PFSK-1 (cell line): Measurements from ENCODE around the gene GALNT18.

Experiments used
- FOXP2 ChIP-seq: optimal IDR thresholded peaks from 2 replicates; pipeline ENCODE3; 2011; ENCODE audit warnings: borderline replicate concordance, control low read depth, inconsistent platforms; ENCODE audit not compliant: insufficient read depth; ENCODE audit errors: extremely low read length, extremely low read depth
- POLR2AphosphoS5 ChIP-seq: IDR thresholded peaks from 2 replicates; pipeline ENCODE4 v1.6.1; 2012; ENCODE audit warnings: low read depth, mild to moderate bottlenecking, control low read depth, low read length, moderate library complexity
- REST ChIP-seq, 2 experiments: IDR thresholded peaks; 2 replicates each; pipeline versions ENCODE4 v1.6.1 to v1.8.0; 2011 to 2012; ENCODE audit warnings: low read depth in 2 of 2, low read length in 2 of 2, control low read depth in 1 of 2, inconsistent platforms in 1 of 2, mild to moderate bottlenecking in 1 of 2, moderate library complexity in 1 of 2; ENCODE audit not compliant: insufficient read depth in 1 of 2
- SIN3A ChIP-seq: IDR thresholded peaks from 2 replicates; pipeline ENCODE4 v1.6.1; 2012; ENCODE audit warnings: mild to moderate bottlenecking, low read length, moderate library complexity, borderline replicate concordance; ENCODE audit not compliant: insufficient read depth
- TAF1 ChIP-seq: IDR thresholded peaks from 2 replicates; pipeline ENCODE4 v1.6.1; 2012; ENCODE audit warnings: low read length, control low read depth, borderline replicate concordance; ENCODE audit not compliant: insufficient read depth

The GALNT18 gene

DNA sequence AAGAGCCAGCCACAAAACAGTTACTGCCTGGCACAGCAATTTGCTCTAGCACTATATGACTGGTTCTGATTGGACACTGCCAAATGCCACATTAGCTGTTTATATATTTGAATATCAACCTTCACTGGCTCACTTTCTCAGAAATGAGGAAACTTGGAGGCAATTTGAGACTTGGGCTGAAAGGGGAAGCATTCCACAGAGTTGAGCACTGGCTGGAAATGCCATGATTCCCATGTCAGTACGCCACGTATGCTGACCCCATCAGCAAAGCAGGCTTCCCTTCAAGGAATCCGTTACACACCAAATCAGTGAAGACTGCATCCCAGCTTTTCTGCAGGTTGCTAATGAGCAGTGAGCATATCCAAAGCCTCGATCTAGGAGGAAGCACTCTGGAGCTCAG is 34.7 kb downstream of the GALNT18 start:
- TF ChIP-seq POLR2AphosphoS5 (no peak), FOXP2 (no peak), REST (IDR thresholded peaks at IDR 0.05; ENCODE audit: insufficient read depth in 1 of 2, low read depth in 2 of 2, low read length in 2 of 2) (no peak), TAF1 (no peak), SIN3A (no peak)

- TF ChIP-seq POLR2AphosphoS5 = no peak
- TF ChIP-seq TAF1 = no peak
- no peak for TF ChIP-seq SIN3A
- TF ChIP-seq REST (IDR thresholded peaks at IDR 0.05; ENCODE audit: insufficient read depth in 1 of 2, low read depth in 2 of 2, low read length in 2 of 2) = no peak
- TF ChIP-seq FOXP2 = no peak
Measured at GRCh38 chr11:11586465-11586864, 35.3 kb downstream of the GALNT18 start.

GRCh38 chr11:11584937-11585336 is 36.9 kb downstream of the GALNT18 start:
- no peak for TF ChIP-seq REST (IDR thresholded peaks at IDR 0.05; ENCODE audit: insufficient read depth in 1 of 2, low read depth in 2 of 2, low read length in 2 of 2)

GRCh38 chr11:11584530-11584810 is 37.3 kb downstream of the GALNT18 start:
- TF ChIP-seq REST (IDR thresholded peaks at IDR 0.05; ENCODE audit: insufficient read depth in 1 of 2, low read depth in 2 of 2, low read length in 2 of 2) = no peak
- no peak for TF ChIP-seq FOXP2
- TF ChIP-seq POLR2AphosphoS5 = no peak
- no peak for TF ChIP-seq SIN3A
- no peak for TF ChIP-seq TAF1

DNA sequence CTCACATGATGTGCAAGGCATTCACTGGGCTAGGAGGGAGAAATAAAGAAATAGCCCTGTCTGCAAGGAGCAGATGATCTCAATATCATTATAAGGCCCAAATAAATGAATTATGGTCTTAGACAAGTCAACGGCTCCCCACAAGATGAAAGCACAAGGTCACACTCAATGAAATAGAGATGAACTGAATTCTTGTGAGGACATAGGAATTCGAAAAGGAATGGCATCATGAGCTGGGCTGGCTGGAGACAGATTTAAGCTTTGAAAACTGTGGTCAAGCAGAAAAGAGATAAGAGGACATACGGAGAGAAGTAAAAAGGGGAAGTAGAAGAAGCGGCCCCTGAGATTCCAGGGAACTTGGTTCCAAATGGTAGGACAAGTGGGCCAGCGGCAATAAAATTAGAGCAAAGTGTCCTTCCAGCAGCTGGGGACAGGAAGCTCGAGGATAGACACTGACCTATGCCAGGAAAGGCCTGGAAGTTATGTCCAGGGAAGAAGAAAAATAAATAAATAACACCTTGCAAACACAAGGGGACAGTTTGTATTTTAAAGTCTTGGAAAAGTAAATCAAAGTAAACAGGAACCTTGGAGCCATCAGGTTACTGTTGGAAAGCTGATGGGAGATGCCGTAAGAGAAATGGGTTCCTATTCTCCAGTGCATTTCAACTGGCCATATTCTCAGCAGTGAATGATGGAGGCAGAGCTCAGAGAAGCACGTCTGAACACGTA is 37.8 kb downstream of the GALNT18 start:
- TF ChIP-seq REST (IDR thresholded peaks at IDR 0.05; ENCODE audit: insufficient read depth in 1 of 2, low read depth in 2 of 2, low read length in 2 of 2) (no peak), SIN3A (no peak)
